ENCODE measurements around the gene PLS1. TPM values are rescaled to one million over a fixed set of nuclear protein-coding genes. Genes with fewer than 3 reads are reported as not detected.
"Not testable (repeated sequence)": the region's sequence is repeated elsewhere in the genome, so short reads cannot be mapped to it uniquely, and the experiment has no call there.

Gene PLS1
- polyA plus RNA-seq, 2 of the 4 experiments (the other 2 are of a cell fraction) = 18.5 to 78.1 TPM

DNA sequence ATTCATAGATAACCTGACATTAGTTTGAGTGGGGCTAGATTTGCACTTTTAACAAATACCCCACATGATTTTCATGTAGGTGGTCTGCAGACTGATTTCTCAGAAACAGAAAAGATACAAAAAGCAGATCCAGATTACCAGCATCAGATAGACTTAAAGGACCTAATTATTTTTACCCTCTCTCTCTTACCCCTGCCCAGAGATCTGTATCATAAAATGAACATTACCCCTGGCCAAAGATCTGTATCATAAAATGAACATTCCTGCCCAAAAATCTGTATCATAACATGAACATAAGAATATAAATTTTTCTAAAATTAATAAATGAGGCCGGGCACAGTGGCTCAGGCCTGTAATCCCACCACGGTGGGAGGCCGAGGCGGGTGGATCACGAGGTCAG is 113.0 kb downstream of the PLS1 start:
- 96% methylated on average over 5 of the region's 5 CpGs for WGBS (ENCODE audit: missing lambda C conversion rate)
- FAIRE-seq (no peak), ATAC-seq (no peak), DNase-seq (ENCODE audit: low read depth in 1 of 2, low spot score in 1 of 2) (no peak)
- Histone ChIP-seq H3K4me1 (no peaks in the 10 kb centered on the region), H3K4me2 (no peak overlapping the region), H3K9me3 (no peaks in the 10 kb centered on the region), H3K27ac (no peak overlapping the region), H3K4me3 (no peak overlapping the region)
- no peak for TF ChIP-seq HDAC2 (IDR thresholded peaks at IDR 0.05)
- TF ChIP-seq MYC (IDR thresholded peaks at IDR 0.05; ENCODE audit: borderline replicate concordance, low read length) = no peak
- no peak for TF ChIP-seq HEYL (CRISPR knock-in tag; IDR thresholded peaks at IDR 0.05)
- TF ChIP-seq CHD4 (IDR thresholded peaks at IDR 0.05; ENCODE audit: borderline replicate concordance) = no peak
- TF ChIP-seq RCOR1 (IDR thresholded peaks at IDR 0.05; ENCODE audit: low read depth, low read length) = no peak
- TF ChIP-seq JUN (IDR thresholded peaks at IDR 0.05) = no peak
- no peak for TF ChIP-seq RAD21 (conservative IDR thresholded peaks at IDR 0.05 in 1 of 2, IDR thresholded peaks at IDR 0.05 in 1 of 2)
- no peak for TF ChIP-seq JUNB (IDR thresholded peaks at IDR 0.05)
- TF ChIP-seq NPAS2 (CRISPR knock-in tag; IDR thresholded peaks at IDR 0.05; ENCODE audit: borderline replicate concordance) = no peak
- no peak for TF ChIP-seq MAFK (IDR thresholded peaks at IDR 0.05; ENCODE audit: partially characterized antibody)
- no peak for TF ChIP-seq SMC3 (IDR thresholded peaks at IDR 0.05)
- TF ChIP-seq NFE2L2 (conservative IDR thresholded peaks at IDR 0.05; ENCODE audit: low read length) = no peak
- TF ChIP-seq, protein P1, sequence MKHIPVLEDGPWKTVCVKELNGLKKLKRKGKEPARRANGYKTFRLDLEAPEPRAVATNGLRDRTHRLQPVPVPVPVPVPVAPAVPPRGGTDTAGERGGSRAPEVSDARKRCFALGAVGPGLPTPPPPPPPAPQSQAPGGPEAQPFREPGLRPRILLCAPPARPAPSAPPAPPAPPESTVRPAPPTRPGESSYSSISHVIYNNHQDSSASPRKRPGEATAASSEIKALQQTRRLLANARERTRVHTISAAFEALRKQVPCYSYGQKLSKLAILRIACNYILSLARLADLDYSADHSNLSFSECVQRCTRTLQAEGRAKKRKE (CRISPR knock-in tag; IDR thresholded peaks at IDR 0.05; ENCODE audit: low read depth) = no peak
- TF ChIP-seq, protein P2, sequence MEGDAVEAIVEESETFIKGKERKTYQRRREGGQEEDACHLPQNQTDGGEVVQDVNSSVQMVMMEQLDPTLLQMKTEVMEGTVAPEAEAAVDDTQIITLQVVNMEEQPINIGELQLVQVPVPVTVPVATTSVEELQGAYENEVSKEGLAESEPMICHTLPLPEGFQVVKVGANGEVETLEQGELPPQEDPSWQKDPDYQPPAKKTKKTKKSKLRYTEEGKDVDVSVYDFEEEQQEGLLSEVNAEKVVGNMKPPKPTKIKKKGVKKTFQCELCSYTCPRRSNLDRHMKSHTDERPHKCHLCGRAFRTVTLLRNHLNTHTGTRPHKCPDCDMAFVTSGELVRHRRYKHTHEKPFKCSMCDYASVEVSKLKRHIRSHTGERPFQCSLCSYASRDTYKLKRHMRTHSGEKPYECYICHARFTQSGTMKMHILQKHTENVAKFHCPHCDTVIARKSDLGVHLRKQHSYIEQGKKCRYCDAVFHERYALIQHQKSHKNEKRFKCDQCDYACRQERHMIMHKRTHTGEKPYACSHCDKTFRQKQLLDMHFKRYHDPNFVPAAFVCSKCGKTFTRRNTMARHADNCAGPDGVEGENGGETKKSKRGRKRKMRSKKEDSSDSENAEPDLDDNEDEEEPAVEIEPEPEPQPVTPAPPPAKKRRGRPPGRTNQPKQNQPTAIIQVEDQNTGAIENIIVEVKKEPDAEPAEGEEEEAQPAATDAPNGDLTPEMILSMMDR (IDR thresholded peaks at IDR 0.05) = no peak
- TF ChIP-seq, protein P3, sequence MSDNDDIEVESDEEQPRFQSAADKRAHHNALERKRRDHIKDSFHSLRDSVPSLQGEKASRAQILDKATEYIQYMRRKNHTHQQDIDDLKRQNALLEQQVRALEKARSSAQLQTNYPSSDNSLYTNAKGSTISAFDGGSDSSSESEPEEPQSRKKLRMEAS (IDR thresholded peaks at IDR 0.05) = no peak
- TF ChIP-seq RARB (CRISPR knock-in tag; IDR thresholded peaks at IDR 0.05) = no peak
- TF ChIP-seq, protein P4, sequence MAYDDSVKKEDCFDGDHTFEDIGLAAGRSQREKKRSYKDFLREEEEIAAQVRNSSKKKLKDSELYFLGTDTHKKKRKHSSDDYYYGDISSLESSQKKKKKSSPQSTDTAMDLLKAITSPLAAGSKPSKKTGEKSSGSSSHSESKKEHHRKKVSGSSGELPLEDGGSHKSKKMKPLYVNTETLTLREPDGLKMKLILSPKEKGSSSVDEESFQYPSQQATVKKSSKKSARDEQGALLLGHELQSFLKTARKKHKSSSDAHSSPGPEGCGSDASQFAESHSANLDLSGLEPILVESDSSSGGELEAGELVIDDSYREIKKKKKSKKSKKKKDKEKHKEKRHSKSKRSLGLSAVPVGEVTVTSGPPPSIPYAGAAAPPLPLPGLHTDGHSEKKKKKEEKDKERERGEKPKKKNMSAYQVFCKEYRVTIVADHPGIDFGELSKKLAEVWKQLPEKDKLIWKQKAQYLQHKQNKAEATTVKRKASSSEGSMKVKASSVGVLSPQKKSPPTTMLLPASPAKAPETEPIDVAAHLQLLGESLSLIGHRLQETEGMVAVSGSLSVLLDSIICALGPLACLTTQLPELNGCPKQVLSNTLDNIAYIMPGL (CRISPR knock-in tag; IDR thresholded peaks at IDR 0.05; ENCODE audit: borderline replicate concordance) = no peak
- TF ChIP-seq MAZ (IDR thresholded peaks at IDR 0.05; ENCODE audit: borderline replicate concordance, low read depth, low read length) = no peak
- no peak for TF ChIP-seq GATA3 (IDR thresholded peaks at IDR 0.05; ENCODE audit: borderline replicate concordance)
- TF ChIP-seq RNF2 (IDR thresholded peaks at IDR 0.05; ENCODE audit: borderline replicate concordance, low read depth) = no peak
- ChIA-PET CTCF (interaction anchor here (0.7 kb wide), 1 partner anchor 122 kb away, joined by 3 read pairs; no protein-coding TSS in a partner anchor), POLR2A (interaction anchor here (0.7 kb wide), 1 partner anchor 121 kb away, joined by 5 read pairs; no protein-coding TSS in a partner anchor)

DNA sequence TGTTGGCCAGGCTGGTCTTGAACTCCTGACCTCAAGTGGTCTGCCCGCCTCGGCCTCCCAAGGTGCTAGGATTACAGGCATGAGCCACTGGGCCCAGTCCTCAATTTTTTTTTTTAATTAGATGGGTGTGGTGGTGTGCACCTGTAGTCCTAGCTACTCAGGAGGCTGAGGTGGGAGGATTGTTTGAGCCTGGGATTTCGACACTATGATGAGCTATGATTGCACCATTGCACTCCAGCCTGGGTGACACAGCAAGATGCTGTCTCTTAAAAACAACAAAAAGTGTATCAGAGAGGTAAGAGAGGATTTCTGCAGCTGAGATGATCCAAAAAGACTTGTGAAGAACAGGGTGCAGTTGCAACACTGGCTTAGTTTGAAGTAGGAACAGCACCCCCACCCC is 118.7 kb downstream of the PLS1 start:
- CTCF ChIA-PET = interaction anchor here (1.4 kb wide), 1 partner anchor 128 kb away, joined by 4 read pairs; no protein-coding TSS in a partner anchor
- POLR2A ChIA-PET; H3K9me3 ChIP-seq; H3K4me3 ChIP-seq; H3K4me1 ChIP-seq; H3K27ac ChIP-seq; FAIRE-seq; ATAC-seq; DNase-seq (ENCODE audit: low read depth in 1 of 2, low spot score in 1 of 2); H3K4me2 ChIP-seq: not testable (repeated sequence)
- WGBS (ENCODE audit: missing lambda C conversion rate) = 88% methylated on average over 3 of the region's 3 CpGs
